HG03097 (cell line): ENCODE measurements around the gene GNA12.
"Not testable (repeated sequence)": the region's sequence is repeated elsewhere in the genome, so short reads cannot be mapped to it uniquely, and the experiment has no call there.

ENCODE experiments used
- ATAC-seq: cut with Tn5 transposase; IDR thresholded peaks from one replicate; pipeline ENCODE4 v1.9.1; 2021; ENCODE audit not compliant: unreplicated experiment, low FRiP score

Gene GNA12

DNA sequence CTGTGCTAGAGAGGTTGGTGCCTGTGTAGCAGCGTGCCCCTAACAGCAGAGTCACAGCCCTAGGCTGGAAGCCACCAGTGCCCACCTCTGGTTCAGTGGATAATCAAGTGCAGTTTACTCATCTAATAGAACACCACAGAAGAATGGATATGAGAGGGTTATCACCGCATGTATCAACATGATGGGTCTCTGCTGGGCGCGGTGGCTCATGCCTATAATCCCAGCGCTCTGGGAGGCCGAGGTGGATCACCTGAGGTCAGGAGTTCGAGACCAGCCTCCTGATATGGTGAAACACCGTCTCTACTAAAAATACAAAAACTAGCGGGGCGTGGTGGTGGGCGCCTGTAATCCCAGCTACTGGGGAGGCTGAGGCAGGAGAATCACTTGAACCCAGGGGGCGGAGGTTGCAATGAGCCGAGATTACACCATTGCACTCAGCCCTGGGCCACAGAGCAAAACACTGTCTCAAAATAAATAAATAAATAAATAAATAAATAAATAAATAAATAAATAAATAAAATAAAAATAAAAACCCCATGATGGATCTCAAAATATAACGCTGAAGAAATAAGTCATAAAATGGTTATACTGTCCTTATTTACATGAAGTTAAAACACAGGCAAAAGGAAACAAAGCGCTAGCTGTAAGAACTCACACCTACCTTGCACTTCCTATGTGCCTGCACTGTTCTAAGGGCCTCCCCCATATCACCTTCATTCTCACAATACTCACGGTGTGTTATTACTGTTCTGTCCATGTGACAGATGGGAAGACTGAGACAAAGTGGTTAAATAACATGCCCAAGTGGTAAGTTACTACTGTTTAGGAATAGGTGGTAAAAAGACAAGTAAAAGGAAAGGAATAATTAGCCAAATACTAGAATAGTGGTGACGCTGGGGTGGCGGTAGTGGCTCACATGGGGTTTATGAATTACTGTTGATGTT is 85.2 kb downstream of the GNA12 start:
- no peak for ATAC-seq

DNA sequence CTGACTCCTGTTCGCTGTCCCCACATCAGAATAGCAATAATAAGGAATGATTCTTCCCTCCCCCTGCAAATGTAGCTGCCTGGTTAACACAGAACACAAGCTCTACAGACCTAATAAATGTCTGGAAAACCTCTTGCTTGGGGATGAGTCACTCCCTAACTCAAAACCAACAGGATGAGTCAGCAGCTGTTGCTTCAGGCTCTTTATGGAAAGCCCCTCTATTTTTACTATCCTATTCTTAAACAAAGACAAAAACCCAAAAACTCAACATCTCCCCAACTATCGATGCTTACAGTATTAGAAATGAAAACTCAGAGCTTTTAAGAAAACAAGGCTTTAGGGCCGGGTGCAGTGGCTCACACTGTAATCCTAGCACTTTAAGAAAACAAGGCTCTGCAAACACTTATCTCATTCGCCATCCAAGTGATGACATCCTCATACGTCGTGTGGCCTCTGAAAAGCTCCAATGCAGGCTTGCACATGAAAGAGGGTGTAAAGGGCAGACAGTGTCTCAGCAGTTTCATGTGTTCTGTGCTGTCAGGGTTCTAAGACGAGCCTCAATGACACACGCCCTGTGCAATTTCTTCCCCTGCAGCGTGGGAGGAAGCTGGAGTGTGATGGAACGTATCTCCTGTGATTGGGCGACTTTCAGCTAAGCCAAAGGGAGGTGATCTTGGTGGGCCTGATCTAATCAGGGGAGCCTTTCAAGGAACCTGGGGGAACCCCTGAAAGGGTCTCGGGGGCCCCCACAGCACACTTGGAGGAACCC is 86.0 kb downstream of the GNA12 start:
- peak; percentile 50 for ATAC-seq

DNA sequence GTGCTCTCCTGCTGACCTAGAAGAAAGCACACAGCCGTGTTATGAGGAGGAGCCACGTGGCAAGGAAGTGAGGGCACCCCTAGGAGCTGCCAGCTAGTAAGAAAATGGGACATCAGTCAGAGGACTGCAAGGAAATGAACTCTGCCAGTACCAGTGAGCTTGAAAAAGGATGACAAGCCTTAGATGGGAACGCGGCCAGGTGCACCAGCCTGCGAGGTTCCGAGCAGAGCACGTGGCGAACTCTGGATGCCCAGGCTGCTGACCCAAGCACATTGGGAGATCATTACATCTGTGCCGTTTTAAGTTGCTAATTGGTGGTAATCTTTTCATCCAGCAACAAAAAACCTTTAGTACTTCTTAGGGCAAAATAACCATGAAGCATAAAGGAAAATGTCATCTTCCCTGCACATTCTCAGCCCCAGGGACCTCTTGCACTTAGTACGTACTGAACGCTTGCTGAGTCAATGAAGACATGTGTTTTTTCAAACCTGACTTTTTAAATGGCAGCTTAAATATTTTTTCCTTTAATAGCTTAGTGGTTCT is 86.7 kb downstream of the GNA12 start:
- peak; percentile 10 for ATAC-seq

DNA sequence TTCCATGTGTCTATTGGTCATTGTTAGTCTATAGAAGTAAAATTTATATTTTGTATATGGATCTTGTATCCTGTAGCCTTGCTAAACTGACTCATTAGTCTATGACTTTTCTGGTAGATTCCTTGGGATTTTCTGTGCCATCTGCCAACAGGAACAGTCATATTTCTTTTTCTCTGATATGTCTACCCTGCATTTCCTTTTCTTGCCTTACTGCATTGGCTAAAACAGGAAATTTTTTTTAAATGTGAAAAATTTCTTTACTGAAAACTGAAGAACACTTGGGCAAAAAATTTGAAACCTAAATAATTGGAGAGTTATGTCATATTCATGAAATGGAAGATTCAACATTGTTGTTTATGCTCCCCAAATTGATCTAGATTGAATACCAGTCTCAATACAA is 88.6 kb downstream of the GNA12 start:
- ATAC-seq = no peak

DNA sequence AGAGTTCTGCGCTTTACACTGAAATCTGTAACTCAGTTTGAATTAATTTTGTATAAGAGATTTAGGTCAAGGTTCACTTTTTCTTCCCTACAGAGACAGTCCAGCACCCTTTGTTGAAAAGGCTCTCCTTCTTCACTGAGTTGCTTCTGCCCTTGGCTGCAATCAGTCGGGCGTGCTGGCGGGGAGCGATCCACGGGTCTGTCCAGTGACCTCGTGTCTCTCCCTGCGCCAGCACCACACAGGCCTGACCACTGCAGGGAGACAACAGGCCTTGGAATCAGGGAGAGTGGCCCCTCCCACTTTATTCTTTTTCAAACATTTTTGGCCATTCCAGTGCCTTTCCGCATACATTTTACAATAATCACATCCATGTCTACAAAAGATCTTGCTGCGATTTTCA is 89.2 kb downstream of the GNA12 start:
- ATAC-seq = no peak

DNA sequence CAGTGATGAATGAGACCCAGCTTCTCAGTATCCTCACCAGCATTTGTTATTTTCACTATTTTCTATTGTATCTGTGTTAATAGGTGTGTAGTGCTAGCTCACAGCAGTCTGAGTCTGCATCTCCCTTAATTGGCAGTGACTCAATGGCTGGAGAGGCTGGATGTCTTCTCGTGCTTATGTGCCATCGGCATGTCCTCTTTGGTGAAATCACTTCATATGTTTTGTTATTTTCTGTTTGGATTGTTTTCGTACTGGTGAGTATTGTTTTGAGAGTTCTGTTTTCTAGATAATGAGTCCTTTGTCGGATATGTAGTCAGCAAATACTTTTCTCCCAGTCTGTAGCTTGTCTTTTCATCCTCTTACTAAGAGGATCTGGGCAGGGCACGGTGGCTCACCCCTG is 90.0 kb downstream of the GNA12 start:
- ATAC-seq = no peak

DNA sequence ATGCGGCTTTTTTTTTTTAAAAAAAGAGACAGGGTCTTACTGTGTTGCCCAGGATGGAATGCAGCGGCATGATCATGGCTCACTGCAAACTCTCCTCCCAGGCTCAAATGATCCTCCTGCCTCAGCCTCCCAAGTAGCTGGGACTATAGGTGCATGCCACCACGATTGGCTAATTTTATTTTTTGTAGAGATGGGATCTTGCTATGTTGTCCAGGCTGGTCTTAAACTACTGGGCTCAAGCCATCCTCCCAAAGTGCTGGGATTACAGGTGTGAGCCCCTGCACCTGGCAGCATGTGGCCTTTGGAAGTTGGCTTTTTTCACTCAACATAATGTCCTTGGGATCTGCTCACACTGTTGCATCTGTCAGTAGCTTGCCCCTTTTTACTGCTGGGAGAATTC is 91.0 kb downstream of the GNA12 start:
- ATAC-seq = no peak

DNA sequence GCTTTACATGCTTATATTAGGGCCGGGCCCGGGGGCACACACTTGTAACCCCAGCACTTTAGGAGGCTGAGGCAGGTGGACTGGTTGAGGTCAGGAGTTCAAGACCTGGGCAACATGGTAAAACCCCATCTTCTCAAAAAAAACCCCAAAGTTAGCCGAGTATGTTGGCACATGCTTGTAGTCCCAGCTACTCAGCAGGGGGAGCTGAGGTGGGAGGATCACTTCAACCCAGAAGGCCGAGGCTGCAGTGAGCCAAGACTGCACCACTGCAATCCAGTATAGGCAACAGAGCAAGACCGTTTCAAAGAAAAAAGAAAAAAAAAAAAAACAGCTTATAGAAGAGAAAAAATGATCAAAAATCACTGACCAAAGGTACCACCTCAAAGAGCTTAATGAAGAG is 93.0 kb downstream of the GNA12 start:
- ATAC-seq = no peak

DNA sequence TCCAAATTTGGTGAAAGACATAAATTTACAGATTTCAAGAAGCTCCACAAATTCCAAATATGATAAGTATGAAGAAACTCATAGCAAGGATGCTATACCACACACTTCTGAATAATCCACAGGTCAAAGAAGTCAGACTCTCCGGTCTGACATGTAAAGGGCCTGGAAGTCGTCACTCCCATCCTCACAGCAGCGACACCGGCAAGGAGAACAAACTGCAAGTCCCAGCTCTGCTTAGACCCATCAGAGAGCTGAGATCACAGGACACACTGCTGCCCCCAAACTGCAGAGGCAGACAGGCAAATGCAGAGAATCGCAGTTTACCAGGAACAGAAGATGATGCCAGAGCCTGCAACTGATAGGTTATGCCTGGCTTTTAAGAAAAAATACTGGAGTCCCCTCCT is 94.1 kb downstream of the GNA12 start:
- no peak for ATAC-seq

DNA sequence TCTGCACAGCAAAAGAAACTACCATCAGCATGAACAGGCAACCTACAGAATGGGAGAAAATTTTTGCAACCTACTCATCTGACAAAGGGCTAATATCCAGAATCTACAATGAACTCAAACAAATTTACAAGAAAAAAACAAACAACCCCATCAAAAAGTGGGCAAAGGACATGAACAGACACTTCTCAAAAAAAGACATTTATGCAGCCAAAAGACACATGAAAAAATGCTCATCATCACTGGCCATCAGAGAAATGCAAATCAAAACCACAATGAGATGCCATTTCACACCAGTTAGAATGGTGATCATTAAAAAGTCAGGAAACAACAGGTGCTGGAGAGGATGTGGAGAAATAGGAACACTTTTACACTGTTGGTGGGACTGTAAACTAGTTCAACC is 95.4 kb downstream of the GNA12 start:
- not testable (repeated sequence) for ATAC-seq

DNA sequence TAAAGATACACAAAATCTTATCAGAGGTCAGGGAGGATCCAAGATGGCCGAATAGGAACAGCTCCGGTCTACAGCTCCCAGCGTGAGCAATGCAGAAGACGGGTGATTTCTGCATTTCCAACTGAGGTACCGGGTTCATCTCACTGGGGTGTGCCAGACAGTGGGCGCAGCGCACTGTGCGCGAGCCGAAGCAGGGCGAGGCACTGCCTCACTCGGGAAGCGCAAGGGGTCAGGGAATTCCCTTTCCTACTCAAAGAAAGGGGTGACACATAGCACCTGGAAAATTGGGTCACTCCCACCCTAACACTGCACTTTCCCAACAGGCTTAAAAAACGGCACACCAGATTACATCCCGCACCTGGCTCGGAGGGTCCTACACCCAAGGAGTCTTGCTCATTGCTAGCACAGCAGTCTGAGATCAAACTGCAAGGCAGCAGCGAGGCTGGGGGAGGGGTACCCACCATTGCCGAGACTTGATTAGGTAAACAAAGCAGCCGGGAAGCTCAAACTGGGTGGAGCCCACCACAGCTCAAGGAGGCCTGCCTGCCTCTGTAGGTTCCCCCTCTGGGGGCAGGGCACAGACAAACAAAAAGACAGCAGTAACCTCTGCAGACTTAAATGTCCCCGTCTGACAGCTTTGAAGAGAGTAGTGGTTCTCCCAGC is 100.5 kb downstream of the GNA12 start:
- not testable (repeated sequence) for ATAC-seq

DNA sequence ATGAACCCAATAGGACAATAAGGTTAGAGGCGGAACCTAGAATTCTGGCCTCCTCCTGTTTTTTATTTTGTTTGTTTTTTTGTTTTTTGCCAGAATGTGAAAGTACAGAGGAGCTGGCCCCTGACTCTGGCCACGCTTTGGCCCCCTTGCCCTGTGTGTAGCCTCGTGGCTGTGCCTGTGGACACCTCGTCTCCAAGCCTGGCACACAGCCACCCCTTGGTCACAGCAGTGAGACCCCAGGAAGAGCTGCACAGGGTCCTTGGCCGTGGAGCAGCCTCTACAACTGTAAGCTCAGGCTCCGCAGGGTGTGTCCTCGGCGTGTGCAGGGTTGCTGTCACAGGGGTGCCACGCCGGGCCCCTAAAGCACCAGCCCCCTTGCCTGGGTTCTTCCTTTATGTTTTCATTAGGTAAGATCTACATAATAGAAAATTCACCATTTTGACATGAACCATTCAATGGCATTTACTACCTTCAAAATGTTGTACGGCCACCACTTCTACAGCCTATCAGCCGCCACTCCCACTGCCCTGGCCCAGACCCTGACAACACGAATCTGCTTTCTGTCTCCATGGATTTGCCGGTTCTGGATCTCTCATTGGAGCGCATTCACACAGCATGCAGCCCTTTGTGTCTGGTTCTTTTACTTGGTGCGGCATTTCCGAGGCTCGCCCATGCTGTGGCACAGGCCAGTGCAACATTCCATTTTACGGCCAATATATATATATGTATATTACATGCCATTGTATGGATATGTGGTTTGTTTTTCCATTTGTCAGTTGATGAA is 105.2 kb downstream of the GNA12 start:
- no peak for ATAC-seq

DNA sequence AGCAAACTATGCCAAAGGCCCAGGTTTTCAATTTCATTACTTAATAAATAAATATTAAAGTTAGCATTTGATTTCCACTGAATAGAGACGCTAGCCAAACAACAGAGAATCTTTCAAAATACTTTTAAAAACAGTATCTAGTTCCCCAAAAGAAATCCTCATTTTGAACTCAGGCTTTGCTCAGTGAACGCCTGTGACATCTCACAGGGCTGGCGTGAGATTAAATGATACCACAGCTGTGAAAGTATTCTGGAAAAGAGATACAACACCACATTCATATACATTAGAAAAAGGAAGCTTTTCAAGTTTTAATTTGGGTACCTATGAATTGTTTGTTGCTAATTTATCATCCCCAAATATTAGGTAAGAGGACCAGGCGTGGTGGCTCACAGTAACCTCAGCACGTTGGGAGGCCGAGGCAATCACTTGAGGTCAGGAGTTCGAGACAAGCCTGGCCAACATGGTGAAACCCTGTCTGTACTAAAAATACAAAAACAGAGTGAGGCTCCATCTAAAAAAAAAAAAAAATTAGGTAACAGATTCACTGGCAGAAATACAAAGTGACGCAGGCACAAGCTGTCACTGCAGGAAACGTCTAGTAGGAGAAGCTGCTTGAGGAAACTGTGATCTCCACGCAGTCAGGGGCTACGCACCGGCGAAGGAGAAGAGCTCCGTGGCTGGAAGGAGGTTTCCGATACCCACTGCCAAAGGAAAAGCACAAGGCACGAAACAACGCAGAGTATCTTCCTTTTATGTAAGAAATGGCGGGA is 106.2 kb downstream of the GNA12 start:
- no peak for ATAC-seq

DNA sequence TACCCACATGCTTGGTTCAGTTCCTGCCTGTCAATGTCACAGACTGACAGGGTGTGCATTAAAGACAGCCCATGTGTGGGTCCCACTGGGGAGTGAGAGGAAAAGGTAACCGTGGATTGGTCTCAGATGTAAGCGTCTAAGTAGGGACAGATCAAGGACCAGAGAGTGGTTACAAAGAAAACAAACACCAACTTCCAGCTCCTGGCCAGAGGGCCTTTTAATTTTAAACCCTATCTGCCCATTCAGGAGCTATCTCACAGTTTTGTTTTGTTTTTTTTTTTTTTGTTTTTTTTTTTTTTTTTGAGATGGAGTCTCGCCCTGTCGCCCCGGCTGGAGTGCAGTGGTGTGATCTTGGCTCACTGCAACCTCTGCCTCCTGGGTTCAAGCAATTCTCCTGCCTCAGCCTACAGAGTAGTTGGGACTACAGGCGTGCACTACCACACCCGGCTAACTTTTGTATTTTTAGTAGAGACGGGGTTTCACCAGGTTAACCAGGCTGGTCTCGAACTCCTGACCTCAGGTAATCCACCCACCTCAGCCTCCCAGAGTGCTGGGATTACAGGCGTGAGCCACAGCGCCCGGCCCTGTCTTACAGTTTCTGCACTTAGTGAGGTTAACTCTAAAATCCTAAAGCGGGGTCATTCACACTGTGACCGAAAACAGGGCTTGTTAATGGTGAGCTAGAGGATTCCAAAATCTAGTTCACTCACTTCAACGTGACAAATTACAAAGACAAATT is 106.9 kb downstream of the GNA12 start:
- not testable (repeated sequence) for ATAC-seq

DNA sequence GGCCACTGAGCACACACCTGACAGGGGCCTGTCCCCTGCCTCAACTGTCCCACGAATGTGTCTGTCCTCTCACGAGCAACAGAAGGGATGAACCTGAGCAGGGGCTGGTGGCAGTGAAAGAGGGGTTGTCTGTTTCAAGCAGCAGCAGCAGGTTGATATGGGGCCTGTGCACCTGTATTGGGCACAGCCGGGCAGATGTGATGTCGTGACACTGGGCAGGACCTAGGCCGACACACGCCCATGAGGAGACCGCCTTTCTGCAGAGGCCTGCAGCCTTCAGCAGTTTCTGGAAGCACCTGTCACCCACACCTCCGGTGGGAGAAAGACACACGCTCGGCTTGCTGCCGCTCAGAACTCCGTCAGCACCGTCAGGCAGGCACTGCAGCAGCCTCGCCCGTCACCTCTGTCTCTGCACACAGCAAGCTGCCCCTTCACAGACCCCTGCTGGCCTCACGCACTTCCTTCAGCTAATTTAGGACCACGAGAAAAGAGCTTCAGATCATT is 107.6 kb downstream of the GNA12 start:
- no peak for ATAC-seq

DNA sequence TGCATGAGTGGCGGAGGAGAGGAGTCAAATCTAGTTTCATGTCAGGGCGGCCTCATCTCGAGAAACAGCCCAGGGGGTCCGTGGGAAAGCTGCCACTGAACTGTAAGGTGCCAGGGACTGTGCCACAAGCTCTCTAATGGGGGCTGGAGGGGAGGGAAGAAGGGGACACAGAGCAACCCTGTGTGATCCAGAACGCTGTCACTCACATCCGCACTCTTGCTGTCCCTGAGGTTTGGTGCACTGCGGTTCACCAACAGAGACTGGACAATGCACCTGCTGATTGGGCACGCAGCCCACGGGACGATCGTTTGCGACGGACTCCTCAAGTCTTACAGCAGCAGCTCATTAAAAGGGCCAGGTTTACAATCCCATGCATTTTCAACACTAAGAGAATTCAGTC is 108.4 kb downstream of the GNA12 start:
- no peak for ATAC-seq

DNA sequence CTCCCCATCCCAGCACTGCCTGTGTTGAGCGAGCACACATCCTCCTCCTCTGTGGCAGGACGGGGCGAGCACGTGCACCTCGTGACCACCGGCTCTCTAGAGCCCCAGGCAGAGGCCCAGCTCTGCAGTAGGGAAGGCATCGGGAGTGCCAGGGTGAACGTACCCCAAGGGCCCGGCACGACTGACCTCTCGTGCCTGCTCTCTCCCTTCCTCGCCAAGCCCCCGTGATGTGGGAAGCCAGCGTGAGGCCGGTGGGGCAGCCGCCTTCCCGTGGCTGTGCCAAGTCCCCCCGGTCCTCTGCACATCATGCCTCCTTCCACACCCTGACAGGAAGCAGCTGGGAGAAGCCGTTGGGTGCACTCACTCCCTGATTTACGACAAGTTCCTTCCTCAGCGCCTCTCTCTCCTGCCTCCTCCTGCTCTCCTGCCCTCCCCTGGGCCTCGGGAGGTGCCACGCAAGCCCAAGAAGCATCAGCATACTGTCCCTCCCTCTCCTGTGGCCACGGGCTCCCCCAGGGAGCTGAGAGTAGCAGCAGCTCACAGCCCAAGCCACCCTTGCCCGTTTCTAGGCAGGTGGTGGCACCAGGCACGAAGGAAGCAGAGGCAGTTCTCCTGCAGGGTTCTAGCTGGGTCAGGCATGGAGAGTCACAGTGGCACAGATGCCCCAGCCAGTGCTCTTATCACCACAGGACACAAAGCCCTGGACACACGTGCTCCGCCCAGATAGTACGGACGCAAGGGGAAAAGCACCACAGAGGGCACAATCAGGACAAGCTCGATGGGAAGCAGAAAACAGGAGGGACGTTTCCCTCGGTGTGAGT is 109.1 kb downstream of the GNA12 start:
- no peak for ATAC-seq
